GM10847 (cell line): ENCODE measurements around the gene BMP3.

Source experiments
- POLR2A ChIP-seq: IDR thresholded peaks from 2 replicates; pipeline ENCODE4 v1.6.1; 2011; ENCODE audit not compliant: insufficient read length; ENCODE audit errors: extremely low read depth

BMP3 gene, protein sequence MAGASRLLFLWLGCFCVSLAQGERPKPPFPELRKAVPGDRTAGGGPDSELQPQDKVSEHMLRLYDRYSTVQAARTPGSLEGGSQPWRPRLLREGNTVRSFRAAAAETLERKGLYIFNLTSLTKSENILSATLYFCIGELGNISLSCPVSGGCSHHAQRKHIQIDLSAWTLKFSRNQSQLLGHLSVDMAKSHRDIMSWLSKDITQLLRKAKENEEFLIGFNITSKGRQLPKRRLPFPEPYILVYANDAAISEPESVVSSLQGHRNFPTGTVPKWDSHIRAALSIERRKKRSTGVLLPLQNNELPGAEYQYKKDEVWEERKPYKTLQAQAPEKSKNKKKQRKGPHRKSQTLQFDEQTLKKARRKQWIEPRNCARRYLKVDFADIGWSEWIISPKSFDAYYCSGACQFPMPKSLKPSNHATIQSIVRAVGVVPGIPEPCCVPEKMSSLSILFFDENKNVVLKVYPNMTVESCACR

DNA sequence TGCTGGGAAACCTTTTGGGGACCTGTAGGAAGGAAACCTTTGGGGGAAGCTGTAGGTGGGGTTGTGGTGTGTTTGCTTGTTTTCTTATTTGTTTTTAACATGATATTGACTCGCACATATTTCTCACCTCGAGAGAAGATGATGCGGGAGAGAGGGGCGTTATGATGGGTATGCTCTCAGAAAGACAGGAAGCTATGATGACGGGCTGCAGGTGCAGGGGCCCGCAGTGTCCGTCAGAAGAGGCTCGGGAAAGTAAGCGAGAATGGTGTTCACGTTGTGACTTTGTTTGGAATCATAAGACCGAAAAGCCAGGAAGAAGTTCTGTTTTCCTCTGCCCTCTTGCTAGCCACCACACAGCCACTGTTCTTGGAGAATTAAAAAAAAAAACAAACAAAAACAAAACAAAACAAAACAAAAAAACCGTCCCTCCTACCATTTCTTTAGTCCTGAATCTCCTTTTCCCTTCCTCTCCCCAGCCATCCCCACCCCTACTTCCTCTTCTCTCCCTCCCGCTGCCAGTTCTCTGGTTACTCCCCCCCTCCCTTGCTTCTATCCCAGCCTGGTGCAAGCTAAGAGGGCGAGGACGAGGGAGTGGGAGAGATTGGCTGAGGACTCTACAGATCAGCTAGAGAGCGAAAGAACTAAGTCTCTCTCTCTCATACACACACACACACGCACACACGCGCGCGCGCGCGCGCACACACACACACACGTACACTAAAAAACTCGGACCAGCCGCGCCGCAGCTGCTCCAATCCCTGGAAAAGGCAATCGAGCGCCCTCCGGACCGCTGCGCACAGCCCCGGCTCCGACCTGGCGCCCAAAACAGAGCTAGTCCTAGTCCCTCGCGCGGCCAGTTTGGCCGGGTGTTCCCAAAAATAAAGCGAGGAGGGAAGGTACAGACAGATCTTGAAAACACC is at the start of gene BMP3:
TSS of gene BMP3 (plus strand) at position 648 of the 920 bp plus-strand sequence. CDS start 577 bp downstream, outside the sequence.
- TF ChIP-seq POLR2A, result no peak

DNA sequence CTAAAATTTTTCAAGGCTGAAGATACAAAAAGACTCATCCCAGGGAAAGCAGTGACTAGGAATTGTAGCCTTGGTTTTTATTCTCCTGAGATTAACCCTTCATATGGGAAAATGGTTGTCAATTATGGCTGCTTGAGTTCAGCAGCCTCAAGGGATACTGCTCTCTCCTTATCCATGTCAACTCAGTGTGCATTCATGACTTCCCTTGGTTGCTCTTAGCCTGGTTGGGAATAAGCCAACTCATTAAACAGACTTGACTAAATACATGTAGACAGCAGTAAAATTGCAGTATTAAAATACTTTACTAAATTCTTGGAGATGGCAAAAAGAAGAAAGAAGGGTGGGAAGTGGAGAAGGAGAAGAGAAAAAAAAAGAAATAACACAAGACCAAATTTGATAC is 44.5 kb upstream of the BMP3 start:
- no peak for TF ChIP-seq POLR2A

DNA sequence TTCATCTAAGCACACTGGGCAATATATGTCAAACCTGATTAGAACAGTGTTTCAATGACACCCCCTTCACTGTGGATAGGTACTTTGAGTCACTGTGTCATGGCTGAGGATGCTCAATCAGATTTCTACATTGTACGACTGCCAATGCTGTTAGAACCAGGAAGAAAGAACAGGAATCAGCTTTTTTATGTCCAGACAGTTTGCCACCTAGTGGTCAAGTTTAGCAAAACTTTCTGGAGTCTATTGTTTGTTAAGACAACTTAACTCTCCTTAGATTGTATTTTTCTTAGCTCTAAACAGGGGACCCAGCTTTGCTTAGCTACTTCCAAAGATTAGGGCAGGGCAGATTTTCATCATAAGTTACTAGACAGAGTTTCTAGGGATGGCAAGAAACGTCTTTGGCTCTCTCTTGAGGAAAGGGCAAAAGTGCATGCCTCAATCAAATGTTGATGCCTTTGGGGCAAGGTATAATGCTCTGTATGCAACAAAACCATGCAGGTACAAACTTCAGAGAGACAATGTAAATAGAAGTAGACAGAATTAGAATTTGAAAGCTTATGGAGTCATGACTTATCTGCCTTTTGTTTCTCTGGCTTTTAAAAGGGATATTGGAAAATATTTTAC is 40.5 kb upstream of the BMP3 start:
- no peak for TF ChIP-seq POLR2A

DNA sequence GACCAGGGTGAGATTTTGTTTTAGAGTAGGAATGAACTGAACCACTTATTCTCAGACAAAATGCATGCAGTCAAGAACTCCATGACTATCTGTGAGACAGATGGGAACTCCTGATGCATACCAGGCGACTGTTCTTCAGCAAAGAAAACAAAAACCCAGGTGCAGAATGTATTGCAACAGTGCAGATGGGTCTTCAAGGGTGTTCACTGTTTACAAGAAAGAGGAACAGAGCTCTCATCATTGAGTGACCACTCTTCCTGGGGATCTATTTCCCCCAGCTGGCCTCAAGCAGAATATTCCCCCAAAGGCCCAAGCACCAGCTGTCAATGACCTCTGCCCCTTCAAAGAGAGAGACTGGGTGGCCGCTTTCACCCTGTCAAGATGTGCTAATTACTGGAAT is 39.7 kb upstream of the BMP3 start:
- TF ChIP-seq POLR2A, result no peak

DNA sequence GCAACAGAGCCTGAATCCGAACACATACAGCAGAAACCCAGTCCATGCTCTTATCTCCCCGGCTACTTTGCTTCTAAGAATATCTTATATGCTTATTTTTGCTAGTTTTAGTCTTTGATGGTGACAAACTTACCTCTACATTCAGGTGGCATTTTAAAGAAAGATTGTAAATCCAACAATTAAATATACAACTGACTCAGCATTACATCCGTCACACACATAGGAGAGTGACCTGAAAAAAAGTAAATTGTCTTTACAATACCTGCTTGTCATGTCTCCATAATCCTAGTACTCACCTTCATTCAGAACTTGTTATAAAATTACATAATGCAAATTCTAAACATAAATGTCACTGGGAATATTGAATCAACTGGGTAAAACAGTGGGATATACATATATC is 30.6 kb upstream of the BMP3 start:
- no peak for TF ChIP-seq POLR2A

DNA sequence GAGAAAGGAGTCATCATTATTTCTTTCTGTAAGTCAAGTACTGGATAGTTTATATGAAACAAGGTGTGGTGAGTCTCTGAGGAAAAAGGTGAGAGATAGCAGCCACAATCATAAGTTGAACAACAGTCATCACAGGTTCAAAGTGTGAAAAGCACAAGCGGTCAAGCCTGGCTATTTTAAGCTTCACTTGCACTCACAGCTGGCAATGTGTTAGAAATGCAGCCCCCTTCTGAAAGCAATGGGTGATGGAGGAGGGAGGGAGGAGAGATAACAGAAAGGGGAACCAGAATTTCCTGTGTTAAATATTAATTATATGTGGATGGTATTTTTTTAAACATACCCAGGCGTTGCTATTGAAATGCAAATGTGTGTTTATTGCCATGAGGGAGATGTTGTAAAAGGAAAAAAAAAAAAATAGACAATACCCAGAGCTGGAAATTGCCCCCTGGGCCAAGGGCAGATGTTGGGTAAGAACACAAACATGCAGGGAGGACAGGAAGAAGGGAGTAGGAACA is 26.9 kb upstream of the BMP3 start:
- no peak for TF ChIP-seq POLR2A

DNA sequence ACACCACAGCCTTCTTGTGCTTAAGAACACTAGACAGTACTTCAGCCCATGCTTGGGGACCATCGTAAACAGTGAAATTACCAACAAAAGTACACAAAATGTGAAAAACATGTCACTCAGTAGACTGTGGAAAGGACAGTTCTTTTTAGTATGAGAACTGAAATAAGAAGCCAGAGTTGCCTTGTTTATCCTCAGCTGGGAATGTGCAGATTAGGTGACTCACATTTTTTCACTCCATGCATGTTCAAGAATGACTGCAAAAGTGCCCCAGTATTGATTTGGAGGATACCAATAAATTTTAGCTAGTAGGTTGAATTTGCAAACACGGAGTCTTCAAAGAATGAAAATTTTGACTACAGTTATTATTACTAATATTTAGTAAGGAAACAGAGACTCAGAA is 23.1 kb upstream of the BMP3 start:
- TF ChIP-seq POLR2A, result no peak

DNA sequence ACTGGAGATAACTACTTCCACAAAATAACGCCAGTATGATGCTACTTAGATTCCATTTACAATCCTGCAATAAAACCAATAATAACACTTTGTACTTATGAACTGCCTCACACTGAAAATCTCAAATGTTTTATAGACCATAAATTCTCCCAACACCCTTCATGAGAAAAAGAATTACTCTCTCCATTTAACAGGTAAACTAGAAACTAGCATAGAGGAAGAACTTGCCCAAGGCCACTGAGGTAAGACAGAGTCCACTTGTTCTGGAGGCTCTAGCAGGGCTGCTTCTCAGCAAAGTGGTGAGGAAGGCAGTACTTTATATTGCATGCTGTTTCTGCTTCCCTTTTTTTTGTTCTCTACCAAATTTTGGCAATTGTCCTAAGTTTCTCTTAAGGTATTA is 11.5 kb upstream of the BMP3 start:
- no peak for TF ChIP-seq POLR2A

DNA sequence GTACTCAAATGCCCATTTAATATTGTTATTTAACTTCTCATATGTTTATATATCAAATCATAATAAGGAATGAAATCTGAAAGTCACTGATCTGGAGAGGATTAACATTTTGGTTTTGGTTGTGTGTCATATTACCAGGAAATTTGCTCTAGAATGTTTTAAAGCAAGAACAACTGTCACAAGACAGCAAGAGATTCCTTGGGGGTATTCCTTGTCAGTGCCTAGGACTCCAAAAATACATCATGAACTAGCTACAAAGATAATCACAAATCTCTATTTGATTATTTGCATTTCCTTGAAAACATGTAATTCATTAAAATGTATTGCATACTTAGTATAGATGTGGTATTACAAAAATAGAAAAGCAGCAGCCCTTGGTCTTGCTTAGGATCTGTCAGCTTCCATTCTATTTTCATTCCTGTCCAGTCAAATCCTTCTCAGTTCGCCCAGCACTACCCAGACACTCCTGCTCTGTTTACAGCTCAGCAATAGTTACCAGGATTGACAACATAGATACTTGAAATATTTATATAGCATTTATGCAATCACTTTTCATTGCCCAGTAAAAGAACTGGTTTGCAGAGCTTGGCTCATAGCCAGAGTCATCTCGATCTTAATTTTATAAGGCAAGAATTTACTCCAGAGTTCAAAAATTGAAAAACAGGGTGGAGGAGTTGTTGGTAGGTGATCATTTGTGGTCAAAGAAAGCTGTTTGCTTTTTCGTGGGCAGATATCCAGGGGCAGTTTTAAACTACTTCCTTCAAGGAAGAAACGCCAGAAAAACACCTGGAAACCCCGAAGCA is 9.2 kb upstream of the BMP3 start:
- TF ChIP-seq POLR2A, result no peak

DNA sequence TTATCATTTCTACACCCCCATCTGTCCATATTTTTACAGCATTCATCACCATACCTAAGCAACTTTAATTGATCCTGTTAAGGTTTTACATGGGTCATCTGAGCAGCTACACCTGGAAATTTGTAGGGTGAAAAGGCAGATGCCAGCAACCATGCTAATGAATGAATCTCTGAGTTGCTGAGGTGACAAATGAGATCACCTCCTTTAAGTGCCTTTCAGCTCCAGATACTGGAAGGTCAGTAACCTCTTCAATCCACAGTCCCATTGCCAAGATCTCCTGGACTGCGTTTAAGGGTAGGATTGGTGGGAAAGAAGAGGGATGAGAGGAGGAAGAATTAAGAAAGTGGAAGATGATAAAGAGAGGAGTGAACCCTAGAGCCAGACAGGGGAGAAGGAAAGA is 8.5 kb upstream of the BMP3 start:
- TF ChIP-seq POLR2A, result no peak

DNA sequence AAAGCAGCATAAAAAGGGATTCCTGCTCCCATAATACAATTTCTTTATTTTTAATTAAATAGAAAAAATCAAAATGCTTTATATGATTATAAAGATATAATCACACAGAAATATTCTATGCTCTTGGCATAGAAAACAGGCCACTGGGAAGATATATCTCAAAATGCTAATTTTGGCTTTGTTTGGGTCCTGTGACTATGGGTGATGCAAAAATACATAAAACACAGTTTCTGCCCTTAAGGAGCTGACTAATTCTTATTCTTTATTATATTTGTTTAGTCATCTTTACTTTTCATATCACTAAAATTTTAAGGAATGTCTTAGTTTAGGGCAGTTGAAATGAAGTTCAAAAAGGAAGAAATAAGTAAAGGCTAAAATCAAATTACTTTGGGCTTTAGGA is 7.0 kb upstream of the BMP3 start:
- TF ChIP-seq POLR2A, result no peak

DNA sequence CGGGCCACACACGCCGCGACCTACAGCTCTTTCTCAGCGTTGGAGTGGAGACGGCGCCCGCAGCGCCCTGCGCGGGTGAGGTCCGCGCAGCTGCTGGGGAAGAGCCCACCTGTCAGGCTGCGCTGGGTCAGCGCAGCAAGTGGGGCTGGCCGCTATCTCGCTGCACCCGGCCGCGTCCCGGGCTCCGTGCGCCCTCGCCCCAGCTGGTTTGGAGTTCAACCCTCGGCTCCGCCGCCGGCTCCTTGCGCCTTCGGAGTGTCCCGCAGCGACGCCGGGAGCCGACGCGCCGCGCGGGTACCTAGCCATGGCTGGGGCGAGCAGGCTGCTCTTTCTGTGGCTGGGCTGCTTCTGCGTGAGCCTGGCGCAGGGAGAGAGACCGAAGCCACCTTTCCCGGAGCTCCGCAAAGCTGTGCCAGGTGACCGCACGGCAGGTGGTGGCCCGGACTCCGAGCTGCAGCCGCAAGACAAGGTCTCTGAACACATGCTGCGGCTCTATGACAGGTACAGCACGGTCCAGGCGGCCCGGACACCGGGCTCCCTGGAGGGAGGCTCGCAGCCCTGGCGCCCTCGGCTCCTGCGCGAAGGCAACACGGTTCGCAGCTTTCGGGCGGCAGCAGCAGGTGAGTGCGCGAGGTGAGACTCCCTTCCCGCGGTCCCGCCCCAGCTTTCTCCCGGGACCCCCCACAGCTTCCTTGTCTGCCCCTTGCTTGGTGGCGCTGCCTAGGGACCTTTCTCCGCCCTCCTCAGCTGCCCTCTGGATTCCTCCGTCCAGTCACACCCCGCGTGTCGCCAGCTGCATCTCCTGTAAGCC is 678 bp downstream of the BMP3 start:
- TF ChIP-seq POLR2A, result no peak

DNA sequence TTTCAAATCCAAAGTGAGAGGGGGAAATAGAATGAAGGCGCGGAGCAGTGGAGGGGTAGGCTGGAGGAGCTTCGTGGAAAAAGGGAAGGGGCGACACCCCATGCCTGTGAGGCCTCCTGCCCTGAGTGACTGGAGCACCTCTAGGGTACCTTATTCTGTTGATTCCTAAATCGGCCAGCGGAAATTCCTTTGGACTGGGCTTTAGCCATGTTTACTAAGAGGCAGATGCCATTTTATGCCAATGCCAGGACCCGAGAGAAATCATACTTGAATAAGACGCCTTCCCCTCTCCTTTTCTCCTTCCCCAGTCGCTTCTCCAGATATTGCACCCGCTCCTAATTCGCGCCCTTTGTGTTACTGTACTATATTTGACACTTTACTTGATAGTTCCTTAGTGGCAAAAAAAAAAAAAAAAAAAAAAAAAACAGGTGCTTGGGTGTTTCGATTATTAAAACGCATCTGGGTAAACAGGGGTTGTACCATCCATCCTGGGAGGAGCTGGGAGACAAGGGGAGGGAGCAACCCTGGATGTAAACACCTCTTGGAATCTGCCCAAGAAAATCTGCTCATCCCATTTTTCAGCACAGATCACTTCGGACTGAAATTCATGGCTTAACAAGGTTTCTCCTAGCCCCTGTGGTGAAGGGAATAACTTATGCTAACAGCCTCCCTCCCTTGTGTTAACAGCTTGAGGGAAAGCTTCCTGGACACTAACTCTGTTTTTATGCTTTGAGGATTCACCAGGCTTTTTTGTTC is 1.5 kb downstream of the BMP3 start:
- TF ChIP-seq POLR2A, result no peak
